Lung (tissue), 12 donors: ENCODE results near the gene PLEK. TPM values are rescaled to one million over a fixed set of nuclear protein-coding genes. Genes with fewer than 3 reads are reported as not detected.

ENCODE experiments used
- ATAC-seq: fragments of 200-7000 bp; cut with Tn5 transposase; one replicate; pipeline ENCODE4 v1.9.1; 2020; ENCODE audit warnings: moderate number of reproducible peaks; ENCODE audit not compliant: insufficient read depth, low FRiP score
- DNase-seq, 3 donors: peaks; one replicate each; pipeline ENCODE4 v3.0.0-alpha.2; 2013 to 2017
- H3K27ac ChIP-seq, 2 donors: one replicate each; pipeline ENCODE4 v1.5.1; 2013; ENCODE audit warnings: mild to moderate bottlenecking in 2 of 2, moderate library complexity in 2 of 2, control low read depth in 1 of 2, inconsistent platforms in 1 of 2, low read depth in 1 of 2, low read length in 1 of 2
- H3K27me3 ChIP-seq, 3 donors: one replicate each; pipeline ENCODE4 v1.5.1; 2013; ENCODE audit warnings: low read length in 2 of 3; ENCODE audit not compliant: control insufficient read depth in 3 of 3, insufficient read depth in 3 of 3
- H3K36me3 ChIP-seq, 4 donors: one replicate each; pipeline ENCODE4 v1.5.1; 2013; ENCODE audit warnings: low read length in 4 of 4, mild to moderate bottlenecking in 1 of 4, moderate library complexity in 1 of 4; ENCODE audit not compliant: control insufficient read depth in 4 of 4, insufficient read depth in 4 of 4
- H3K4me1 ChIP-seq, 5 donors: one replicate each; pipeline ENCODE4 v1.5.1; 2013; ENCODE audit warnings: low read length in 5 of 5, mild to moderate bottlenecking in 2 of 5, moderate library complexity in 1 of 5; ENCODE audit not compliant: control insufficient read depth in 5 of 5, insufficient read depth in 5 of 5
- H3K4me3 ChIP-seq: one replicate; pipeline ENCODE4 v1.5.1; 2013; ENCODE audit warnings: mild to moderate bottlenecking, control low read depth, moderate library complexity
- H3K9ac ChIP-seq, 2 donors: one replicate each; pipeline ENCODE4 v1.5.1; 2013; ENCODE audit warnings: low read length in 2 of 2, control low read depth in 1 of 2; ENCODE audit not compliant: insufficient read depth in 1 of 2
- H3K9me3 ChIP-seq, 4 donors: one replicate each; pipeline ENCODE4 v1.5.1; 2013; ENCODE audit warnings: low read length in 3 of 4, mild to moderate bottlenecking in 1 of 4, moderate library complexity in 1 of 4; ENCODE audit not compliant: control insufficient read depth in 4 of 4, insufficient read depth in 3 of 4
- WGBS, 2 donors: extraction: QIAGEN DNeasy Blood & Tissue Kit; methylation state at CpG; one replicate each; pipeline ENCODE4 v1.1.7; 2013; 5-methylcytosine and 5-hydroxymethylcytosine counted together
- polyA plus RNA-seq, 2 donors: library from polyadenylated mRNA; stranded (reverse); fragments of 200-250 nt; gene quantifications; one replicate each; pipeline ENCODE4 v1.2.1, GENCODE V29; 2013
- total RNA-seq, 2 donors: library from RNA; depleted of rRNA in 1 of 2; stranded (reverse); fragments of >200 nt in 1 of 2; gene quantifications; one replicate each; pipeline ENCODE4 v1.2.1, GENCODE V29; 2014 to 2021
- TF ChIP-seq, protein P1 (sequence below): IDR thresholded peaks from 2 replicates; pipeline ENCODE4 v1.5.1; 2012; ENCODE audit warnings: mild to moderate bottlenecking; ENCODE audit errors: control extremely low read depth, extremely low read depth
- donor health status: control.
- donor health status: control.
- donor health status: Bipolar disorder and iron deficiency.
- donor health status: healthy.
- donor health status: DM: yes; HTN: yes; CAD: no.

PLEK gene
- total and polyA plus RNA-seq, 4 donors, result 8.2 to 181 (median 27.4) TPM

GRCh38 chr2:68362069-68362468 lies 3.0 kb upstream of the PLEK start:
- TF ChIP-seq, protein P1, sequence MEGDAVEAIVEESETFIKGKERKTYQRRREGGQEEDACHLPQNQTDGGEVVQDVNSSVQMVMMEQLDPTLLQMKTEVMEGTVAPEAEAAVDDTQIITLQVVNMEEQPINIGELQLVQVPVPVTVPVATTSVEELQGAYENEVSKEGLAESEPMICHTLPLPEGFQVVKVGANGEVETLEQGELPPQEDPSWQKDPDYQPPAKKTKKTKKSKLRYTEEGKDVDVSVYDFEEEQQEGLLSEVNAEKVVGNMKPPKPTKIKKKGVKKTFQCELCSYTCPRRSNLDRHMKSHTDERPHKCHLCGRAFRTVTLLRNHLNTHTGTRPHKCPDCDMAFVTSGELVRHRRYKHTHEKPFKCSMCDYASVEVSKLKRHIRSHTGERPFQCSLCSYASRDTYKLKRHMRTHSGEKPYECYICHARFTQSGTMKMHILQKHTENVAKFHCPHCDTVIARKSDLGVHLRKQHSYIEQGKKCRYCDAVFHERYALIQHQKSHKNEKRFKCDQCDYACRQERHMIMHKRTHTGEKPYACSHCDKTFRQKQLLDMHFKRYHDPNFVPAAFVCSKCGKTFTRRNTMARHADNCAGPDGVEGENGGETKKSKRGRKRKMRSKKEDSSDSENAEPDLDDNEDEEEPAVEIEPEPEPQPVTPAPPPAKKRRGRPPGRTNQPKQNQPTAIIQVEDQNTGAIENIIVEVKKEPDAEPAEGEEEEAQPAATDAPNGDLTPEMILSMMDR, result peak; percentile 86
- Histone ChIP-seq H3K36me3 (no peaks in the 10 kb centered on the region), H3K27me3 (no peaks in the 10 kb centered on the region), H3K4me1 (peaks cover 0 to 2% (median 0%) of the 10 kb centered on the region in 5 donors), H3K9me3 (no peaks in the 10 kb centered on the region), H3K4me3 (no peak overlapping the region), H3K27ac (no peak overlapping the region), H3K9ac (no peak overlapping the region)
- ATAC-seq (peak; percentile 81), DNase-seq (peak; percentile 40 to 49 (median 43))
- 14 to 19% methylated on average over 12 of the region's 12 CpGs for WGBS, 2 donors

- WGBS, 2 donors, result 39 to 66% methylated on average over 7 of the region's 7 CpGs
Measured at GRCh38 chr2:68362749-68363148, 2.3 kb upstream of the PLEK start.

DNA sequence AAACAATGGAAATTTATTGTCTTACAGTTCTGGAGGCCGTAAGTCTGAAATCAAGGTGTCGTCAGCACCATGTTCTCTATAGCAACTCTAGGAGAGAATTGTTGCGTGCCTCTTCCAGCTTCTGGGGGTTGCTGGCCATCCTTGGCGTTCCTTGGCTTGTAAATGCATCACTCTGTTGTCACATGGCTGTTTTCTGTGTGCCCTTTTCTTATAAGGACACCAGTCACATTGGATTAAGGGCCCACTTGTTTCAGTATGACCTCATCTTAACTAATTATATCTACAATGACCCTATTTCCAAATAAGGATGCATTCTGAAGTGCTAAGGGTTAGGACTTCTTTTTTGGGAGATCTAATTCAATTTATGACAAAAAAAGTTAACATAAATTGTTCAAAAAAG lies 1.4 kb upstream of the PLEK start:
- WGBS, 2 donors, result 90 to 92% methylated on average over 4 of the region's 4 CpGs
- H3K27ac ChIP-seq, result no peak overlapping the region
- TF ChIP-seq, protein P1, result no peak

More at GRCh38 chr2:68362749-68363148, 2.3 kb upstream of the PLEK start:
- DNase-seq (no peak), ATAC-seq (no peak)
- Histone ChIP-seq H3K27me3 (no peaks in the 10 kb centered on the region), H3K4me3 (no peak overlapping the region), H3K27ac (no peak overlapping the region), H3K9ac (no peak overlapping the region), H3K36me3 (no peaks in the 10 kb centered on the region), H3K4me1 (peaks cover 0 to 2% (median 0%) of the 10 kb centered on the region in 5 donors), H3K9me3 (no peaks in the 10 kb centered on the region)
- TF ChIP-seq, protein P1, result no peak

GRCh38 chr2:68366083-68366560 lies 1.0 kb downstream of the PLEK start:
- 32 to 64% methylated on average over 4 of the region's 4 CpGs for WGBS, 2 donors
- Histone ChIP-seq H3K9ac (no peak overlapping the region), H3K4me3 (no peak overlapping the region), H3K27ac (no peak overlapping the region), H3K36me3 (no peaks in the 10 kb centered on the region), H3K9me3 (peaks cover 0 to 2% (median 0%) of the 10 kb centered on the region in 4 donors), H3K4me1 (no peaks in the 10 kb centered on the region), H3K27me3 (no peaks in the 10 kb centered on the region)
- no peak for ATAC-seq
- TF ChIP-seq, protein P1, result no peak
- no peak for DNase-seq

More for the DNA sequence above, 1.4 kb upstream of the PLEK start:
- H3K36me3 ChIP-seq, result no peaks in the 10 kb centered on the region
- H3K27me3 ChIP-seq, result no peaks in the 10 kb centered on the region
- ATAC-seq, result no peak
- no peak overlapping the region for H3K9ac ChIP-seq
- no peaks in the 10 kb centered on the region for H3K9me3 ChIP-seq
- DNase-seq, result no peak
- H3K4me1 ChIP-seq, result no peaks in the 10 kb centered on the region
- no peak overlapping the region for H3K4me3 ChIP-seq
